Dendritic cell treated with granulocyte-macrophage colony-stimulating factor and Interleukin-4, amounts not matched to agents 40 ng/mL and 50 ng/mL, for 4 days (primary cell): Measurements from ENCODE around the gene LRFN3.
A peak's percentile ranks its signal among the peaks of the same experiment; 100 is the strongest.
"Not testable (repeated sequence)": the region's sequence is repeated elsewhere in the genome, so short reads cannot be mapped to it uniquely, and the experiment has no call there.

Experiments used
- H3K27ac Mint-ChIP-seq: one replicate; pipeline ENCODE4 v1.8.0; 2022; ENCODE audit warnings: mild to moderate bottlenecking, mixed read lengths
- H3K27me3 Mint-ChIP-seq: one replicate; pipeline ENCODE4 v1.8.0; 2022; ENCODE audit warnings: mild to moderate bottlenecking, mixed read lengths
- H3K36me3 Mint-ChIP-seq: one replicate; pipeline ENCODE4 v1.8.0; 2022; ENCODE audit warnings: low read depth, mixed read lengths
- H3K4me1 Mint-ChIP-seq: one replicate; pipeline ENCODE4 v1.8.0; 2022; ENCODE audit warnings: low read depth, mixed read lengths
- H3K4me3 Mint-ChIP-seq: one replicate; pipeline ENCODE4 v1.8.0; 2022; ENCODE audit warnings: mild to moderate bottlenecking, moderate library complexity, mixed read lengths
- H3K9me3 Mint-ChIP-seq: one replicate; pipeline ENCODE4 v1.8.0; 2022; ENCODE audit warnings: mixed read lengths
- intact Hi-C: fragments of 100-400 bp; cut with micrococcal nuclease; formaldehyde crosslinking; loops from one replicate; pipeline ENCODE4 v1.15.0; 2022

LRFN3 gene

GRCh38 chr19:35935911-35936737 lies at the start of gene LRFN3:
TSS of gene LRFN3 (plus strand) at chr19:35936374. CDS start at chr19:35939426, 3,052 bp downstream.
- no peaks in the 10 kb centered on the region for H3K9me3 Mint-ChIP-seq
- no peak within 1 kb of the TSS for H3K27ac Mint-ChIP-seq
- H3K4me1 Mint-ChIP-seq = peaks cover 9% of the 10 kb centered on the region
- no peaks in the 10 kb centered on the region for H3K36me3 Mint-ChIP-seq
- peaks cover 50% of the 10 kb centered on the region for H3K27me3 Mint-ChIP-seq
- H3K4me3 Mint-ChIP-seq = peak within 1 kb of the TSS; percentile 56
- intact Hi-C loops = no loop called here

- intact Hi-C loops = no loop called here
- Mint-ChIP-seq H3K36me3 (peaks cover 68% of the 10 kb centered on the region), H3K9me3 (no peaks in the 10 kb centered on the region), H3K4me3 (no peak overlapping the region), H3K27me3 (no peaks in the 10 kb centered on the region), H3K27ac (no peak overlapping the region), H3K4me1 (peaks cover 10% of the 10 kb centered on the region)
Measured at GRCh38 chr19:35887197-35887596, 49.0 kb upstream of the LRFN3 start.

GRCh38 chr19:35888398-35888797 lies 47.8 kb upstream of the LRFN3 start:
- intact Hi-C loops = no loop called here
- Mint-ChIP-seq H3K27me3 (no peaks in the 10 kb centered on the region), H3K36me3 (peaks cover 80% of the 10 kb centered on the region), H3K4me3 (no peak overlapping the region), H3K4me1 (peaks cover 20% of the 10 kb centered on the region), H3K27ac (peak overlapping the region; percentile 34), H3K9me3 (no peaks in the 10 kb centered on the region)

- H3K9me3 Mint-ChIP-seq = no peaks in the 10 kb centered on the region
- no peaks in the 10 kb centered on the region for H3K27me3 Mint-ChIP-seq
- H3K4me3 Mint-ChIP-seq = no peak overlapping the region
- peaks cover 91% of the 10 kb centered on the region for H3K36me3 Mint-ChIP-seq
- H3K27ac Mint-ChIP-seq = no peak overlapping the region
- peaks cover 21% of the 10 kb centered on the region for H3K4me1 Mint-ChIP-seq
- intact Hi-C loops = no loop called here
Measured at GRCh38 chr19:35889370-35890112, 46.6 kb upstream of the LRFN3 start.

DNA sequence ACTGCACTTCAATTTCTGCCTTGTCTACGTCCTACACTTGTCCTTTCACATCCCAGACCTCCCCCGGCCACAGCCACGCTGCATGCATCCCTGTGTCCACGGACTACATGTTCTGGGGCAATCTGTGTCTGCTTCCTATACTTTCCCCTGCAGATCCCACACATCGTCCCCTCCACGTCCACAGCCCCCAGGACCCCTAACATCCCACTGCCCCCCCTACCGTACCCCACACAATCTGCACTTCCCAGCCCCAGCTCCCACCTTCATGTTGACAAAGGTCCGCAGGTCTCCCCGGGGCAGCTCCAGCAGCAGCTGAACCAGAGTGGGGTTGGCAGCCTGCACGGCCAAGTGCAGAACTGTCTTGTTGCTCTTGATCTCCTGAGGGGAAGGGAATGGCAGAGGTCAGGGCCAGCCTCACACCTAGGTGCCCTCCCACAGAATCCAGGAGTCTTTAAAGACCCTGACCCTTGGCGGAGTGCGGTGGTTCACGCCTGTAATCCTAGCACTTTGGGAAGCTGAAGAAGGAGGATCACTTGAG lies 46.0 kb upstream of the LRFN3 start:
- intact Hi-C loops = no loop called here
- peaks cover 21% of the 10 kb centered on the region for H3K4me1 Mint-ChIP-seq
- H3K36me3 Mint-ChIP-seq = peaks cover 97% of the 10 kb centered on the region
- H3K27ac Mint-ChIP-seq = no peak overlapping the region
- H3K4me3 Mint-ChIP-seq = no peak overlapping the region
- no peaks in the 10 kb centered on the region for H3K27me3 Mint-ChIP-seq
- no peaks in the 10 kb centered on the region for H3K9me3 Mint-ChIP-seq

GRCh38 chr19:35891819-35892218 lies 44.4 kb upstream of the LRFN3 start:
- peaks cover 100% of the 10 kb centered on the region for H3K36me3 Mint-ChIP-seq
- H3K27me3 Mint-ChIP-seq, H3K9me3 Mint-ChIP-seq, H3K27ac Mint-ChIP-seq, intact Hi-C loops, H3K4me3 Mint-ChIP-seq: not testable (repeated sequence)
- H3K4me1 Mint-ChIP-seq = peaks cover 30% of the 10 kb centered on the region

DNA sequence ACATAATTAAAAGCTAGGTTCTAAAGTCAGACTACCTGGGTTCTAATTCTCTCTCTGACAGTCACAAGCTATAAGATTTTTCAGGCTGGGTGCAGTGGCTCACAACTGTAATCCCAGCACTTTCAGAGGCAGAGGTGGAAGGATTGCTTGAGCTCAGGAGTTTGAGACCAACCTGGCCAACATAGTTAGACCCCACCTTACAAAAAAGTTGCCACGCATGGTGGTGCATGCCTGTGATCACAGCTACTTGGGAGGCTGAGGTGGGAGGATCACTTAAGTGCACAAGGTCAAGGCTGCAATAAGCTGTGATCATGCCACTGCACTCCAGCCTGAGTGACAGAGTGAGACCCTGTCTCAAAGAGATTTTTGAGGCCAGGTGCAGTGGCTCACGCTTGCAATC lies 41.8 kb upstream of the LRFN3 start:
- H3K4me3 Mint-ChIP-seq = no peak overlapping the region
- intact Hi-C loops = no loop called here

DNA sequence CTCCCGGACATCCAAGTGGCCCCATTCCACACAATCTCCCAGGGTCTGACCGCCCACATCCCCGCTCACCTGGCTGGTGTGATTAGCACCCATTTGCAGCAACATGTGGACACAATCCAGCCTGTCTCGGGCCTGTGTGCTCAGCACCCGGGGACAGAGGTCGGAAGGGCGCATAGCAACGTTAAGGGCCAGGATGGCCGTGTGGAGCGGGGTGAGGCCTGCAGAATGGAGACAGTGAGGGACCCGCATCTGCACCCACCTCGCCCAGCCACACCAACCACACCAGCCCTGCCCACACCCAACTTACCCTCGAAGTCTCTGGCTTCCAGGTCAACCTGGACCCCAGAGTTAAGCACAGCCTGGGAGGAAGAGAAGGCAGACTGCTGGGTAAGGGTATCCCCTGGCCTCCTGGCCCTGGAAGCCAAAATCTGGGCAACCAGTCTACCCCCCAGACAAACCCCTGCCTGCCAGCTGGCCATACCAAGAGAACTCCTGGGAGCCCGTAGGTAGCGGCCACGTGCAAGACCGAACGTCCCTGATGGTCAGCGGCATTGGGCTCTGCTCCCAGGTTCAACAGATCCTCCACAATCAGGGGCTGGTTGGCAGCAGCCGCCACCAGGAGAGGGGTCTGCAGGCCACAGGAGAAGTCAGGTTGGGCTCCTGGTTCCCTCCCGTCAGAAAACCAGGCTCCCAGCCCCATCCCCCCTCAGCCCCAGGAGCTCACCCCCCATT lies 40.1 kb upstream of the LRFN3 start:
- intact Hi-C loops = no loop called here
- H3K36me3 Mint-ChIP-seq = peaks cover 93% of the 10 kb centered on the region
- H3K27me3 Mint-ChIP-seq = no peaks in the 10 kb centered on the region
- H3K27ac Mint-ChIP-seq = peak overlapping the region; percentile 64
- no peak overlapping the region for H3K4me3 Mint-ChIP-seq
- H3K9me3 Mint-ChIP-seq = no peaks in the 10 kb centered on the region
- peaks cover 45% of the 10 kb centered on the region for H3K4me1 Mint-ChIP-seq

More for the DNA sequence above, 41.8 kb upstream of the LRFN3 start:
- Mint-ChIP-seq H3K4me1 (peaks cover 38% of the 10 kb centered on the region), H3K27ac (no peak overlapping the region), H3K36me3 (peaks cover 100% of the 10 kb centered on the region), H3K27me3 (no peaks in the 10 kb centered on the region), H3K9me3 (no peaks in the 10 kb centered on the region)

DNA sequence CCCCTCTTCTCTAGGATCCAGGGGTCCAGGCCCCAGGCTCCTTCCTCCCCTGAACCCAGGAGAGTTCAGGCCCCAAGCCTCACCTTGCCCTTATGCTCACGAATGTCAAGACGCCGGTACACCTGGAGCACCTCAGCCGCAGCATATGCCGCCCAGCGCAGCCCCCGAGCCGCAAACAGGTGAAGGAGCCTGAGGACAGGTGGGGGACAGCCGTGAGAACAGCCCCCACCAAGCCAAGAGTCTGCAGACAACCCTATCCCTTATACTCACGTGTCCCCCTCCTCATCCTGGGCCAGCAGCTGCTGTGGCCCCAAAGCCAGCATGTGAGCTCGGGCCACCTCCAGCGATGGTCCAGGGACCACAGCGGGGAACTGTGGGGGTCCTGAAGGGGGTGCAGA lies 39.5 kb upstream of the LRFN3 start:
- no peaks in the 10 kb centered on the region for H3K9me3 Mint-ChIP-seq
- intact Hi-C loops = no loop called here
- H3K27me3 Mint-ChIP-seq = no peaks in the 10 kb centered on the region
- no peak overlapping the region for H3K4me3 Mint-ChIP-seq
- no peak overlapping the region for H3K27ac Mint-ChIP-seq
- peaks cover 47% of the 10 kb centered on the region for H3K4me1 Mint-ChIP-seq
- H3K36me3 Mint-ChIP-seq = peaks cover 88% of the 10 kb centered on the region

- Mint-ChIP-seq H3K4me1 (peaks cover 55% of the 10 kb centered on the region), H3K27me3 (no peaks in the 10 kb centered on the region), H3K27ac (peak overlapping the region; percentile 96), H3K4me3 (peak overlapping the region; percentile 98), H3K36me3 (peaks cover 76% of the 10 kb centered on the region), H3K9me3 (no peaks in the 10 kb centered on the region)
- intact Hi-C loops = no loop called here
Measured at GRCh38 chr19:35897706-35898451, 38.3 kb upstream of the LRFN3 start.

DNA sequence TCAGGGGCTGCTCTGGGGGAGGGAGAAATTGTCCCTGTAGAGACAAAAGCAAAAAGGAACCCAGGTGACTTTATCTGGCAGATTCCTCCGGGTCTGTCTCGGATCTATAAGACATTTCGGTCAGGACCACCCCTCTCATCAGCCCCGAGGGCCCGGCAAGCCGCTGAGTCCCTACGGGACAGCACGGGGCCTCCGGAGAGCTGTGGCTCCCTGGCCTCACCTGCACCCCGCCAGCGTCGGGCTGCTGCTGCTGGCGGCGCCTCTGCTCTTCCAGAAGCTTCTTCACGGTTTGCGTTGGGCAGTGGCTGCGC lies 37.7 kb upstream of the LRFN3 start:
- peak overlapping the region; percentile 98 for H3K4me3 Mint-ChIP-seq
- peaks cover 55% of the 10 kb centered on the region for H3K4me1 Mint-ChIP-seq
- intact Hi-C loops = no loop called here
- H3K27ac Mint-ChIP-seq = peak overlapping the region; percentile 96
- H3K9me3 Mint-ChIP-seq = no peaks in the 10 kb centered on the region
- H3K27me3 Mint-ChIP-seq = no peaks in the 10 kb centered on the region
- peaks cover 76% of the 10 kb centered on the region for H3K36me3 Mint-ChIP-seq

- Mint-ChIP-seq H3K9me3 (no peaks in the 10 kb centered on the region), H3K27ac (peak overlapping the region; percentile 96), H3K27me3 (no peaks in the 10 kb centered on the region), H3K4me1 (peaks cover 67% of the 10 kb centered on the region), H3K4me3 (peak overlapping the region; percentile 98), H3K36me3 (peaks cover 76% of the 10 kb centered on the region)
- intact Hi-C loops = loop anchor here (1.0 to 10.0 kb wide), 2 partner anchors 32 to 155 kb away; partner anchors contain the start of genes IGFLR1, LIN37, PSENEN and U2AF1L4
Measured at GRCh38 chr19:35899547-35900214, 36.5 kb upstream of the LRFN3 start.
